ENCODE measurements around the gene LAT.

LAT gene

GRCh38 chr16:29007730-29008593 lies 23.1 kb downstream of the LAT start:
- peak; percentile 66 for DNase-seq (ENCODE audit: low read depth)

- no peak for DNase-seq (ENCODE audit: low read depth)
Measured at GRCh38 chr16:29009050-29009837, 24.4 kb downstream of the LAT start.

- DNase-seq (ENCODE audit: low read depth) = no peak
Measured at GRCh38 chr16:29009838-29010166, 24.9 kb downstream of the LAT start.

- DNase-seq (ENCODE audit: low read depth) = no peak
Measured at GRCh38 chr16:29011112-29011511, 26.3 kb downstream of the LAT start.

- no peak for DNase-seq (ENCODE audit: low read depth)
Measured at GRCh38 chr16:29011851-29012250, 27.0 kb downstream of the LAT start.

- no peak for DNase-seq (ENCODE audit: low read depth)
Measured at GRCh38 chr16:29012913-29013553, 28.2 kb downstream of the LAT start.

- no peak for DNase-seq (ENCODE audit: low read depth)
Measured at GRCh38 chr16:29014561-29015069, 29.8 kb downstream of the LAT start.

GRCh38 chr16:29022196-29022595 lies 37.3 kb downstream of the LAT start:
- no peak for DNase-seq (ENCODE audit: low read depth)

- DNase-seq (ENCODE audit: low read depth) = no peak
Measured at GRCh38 chr16:29023279-29024277, 38.7 kb downstream of the LAT start.

- DNase-seq (ENCODE audit: low read depth) = no peak
Measured at GRCh38 chr16:29024278-29024677, 39.4 kb downstream of the LAT start.

GRCh38 chr16:29025218-29025617 lies 40.4 kb downstream of the LAT start:
- no peak for DNase-seq (ENCODE audit: low read depth)

GRCh38 chr16:29025735-29026134 lies 40.9 kb downstream of the LAT start:
- DNase-seq (ENCODE audit: low read depth) = no peak

GRCh38 chr16:29028457-29029167 lies 43.8 kb downstream of the LAT start:
- DNase-seq (ENCODE audit: low read depth) = no peak

GRCh38 chr16:29029168-29029994 lies 44.5 kb downstream of the LAT start:
- peak; percentile 49 for DNase-seq (ENCODE audit: low read depth)

- no peak for DNase-seq (ENCODE audit: low read depth)
Measured at GRCh38 chr16:29030086-29030840, 45.4 kb downstream of the LAT start.

Data from T follicular helper cell (primary cell).